Kidney (tissue), 14 donors: ENCODE data around the gene RGSL1. TPM values are rescaled to one million over a fixed set of nuclear protein-coding genes. Genes with fewer than 3 reads are reported as not detected.
A peak's percentile ranks its signal among the peaks of the same experiment; 100 is the strongest.

Source experiments
- DNase-seq, 5 donors: peaks; one replicate each; pipeline ENCODE4 v3.0.0-alpha.2; 2013 to 2020
- FAIRE-seq: peaks from 2 replicates; lab custom pipeline; 2012; peaks lifted over from hg19 to GRCh38; lab: Jason Lieb, UNC
- H3K27ac ChIP-seq, 2 donors: one replicate each; pipeline ENCODE4 v1.7.0; 2013; ENCODE audit warnings: low read depth in 2 of 2, low read length in 2 of 2, inconsistent platforms in 1 of 2
- H3K27me3 ChIP-seq: one replicate; pipeline ENCODE4 v1.7.1; 2013; ENCODE audit warnings: low read length, inconsistent platforms; ENCODE audit not compliant: control insufficient read depth, insufficient read depth
- H3K36me3 ChIP-seq, 3 donors: one replicate each; pipeline versions ENCODE4 v1.7.0 to v1.7.1; 2013; ENCODE audit warnings: low read length in 3 of 3, control low read depth in 1 of 3, inconsistent platforms in 1 of 3; ENCODE audit not compliant: insufficient read depth in 3 of 3, control insufficient read depth in 2 of 3
- H3K4me1 ChIP-seq, 3 donors: one replicate each; pipeline versions ENCODE4 v1.7.0 to v1.7.1; 2013; ENCODE audit warnings: low read length in 3 of 3, inconsistent platforms in 1 of 3, low read depth in 1 of 3; ENCODE audit not compliant: control insufficient read depth in 2 of 3, insufficient read depth in 2 of 3
- H3K4me3 ChIP-seq, 3 donors: one replicate each; pipeline versions ENCODE4 v1.7.0 to v1.8.1; 2013; ENCODE audit warnings: low read length in 3 of 3, control low read depth in 1 of 3, inconsistent platforms in 1 of 3
- H3K9ac ChIP-seq, 3 donors: one replicate each; pipeline versions ENCODE4 v1.7.0 to v1.7.1; 2013; ENCODE audit warnings: low read length in 3 of 3, control low read depth in 1 of 3, inconsistent platforms in 1 of 3
- H3K9me3 ChIP-seq, 3 donors: one replicate each; pipeline versions ENCODE4 v1.7.0 to v1.7.1; 2013; ENCODE audit warnings: low read length in 3 of 3, control low read depth in 1 of 3, inconsistent platforms in 1 of 3; ENCODE audit not compliant: control insufficient read depth in 2 of 3, insufficient read depth in 1 of 3
- intact Hi-C: fragments of 100-400 bp; cut with DNase I; formaldehyde crosslinking; loops from one replicate; pipeline ENCODE4 v1.11.1; 2022
- polyA plus RNA-seq: library from polyadenylated mRNA; stranded (reverse); fragments of 350-450 nt; fragmentation: Illumina TruSeq; extraction: RNeasy Lipid Tissue Mini Kit (QIAGEN cat#74804); gene quantifications from one replicate; pipeline ENCODE4 v1.2.3, GENCODE V29; 2014; ENCODE audit warnings: low read depth, low replicate concordance; ENCODE audit not compliant: insufficient read depth
- total RNA-seq: library from RNA; stranded (reverse); fragmentation: NEBNext Ultra II Directional; extraction: Animal tissue kit (Norgen Biotek cat#: 25700); gene quantifications from one replicate; pipeline ENCODE4 v1.2.1, GENCODE V29; 2021
- TF ChIP-seq, protein P1 (sequence below): IDR thresholded peaks from 3 replicates; pipeline ENCODE4 v1.5.1; 2012; ENCODE audit warnings: mild to moderate bottlenecking, moderate library complexity, borderline replicate concordance; ENCODE audit not compliant: insufficient read depth; ENCODE audit errors: extremely low read depth
- donor health status: control.
- donor health status: control.
- donor health status: control.
- donor health status: control.
- donor health status: control.
- donor health status: DM: yes; HTN: yes; CAD: no.
- donor health status: Normal renal cell carcinoma (clear cell type).

RGSL1 gene
- total and polyA plus RNA-seq, 2 donors from 2014 or later: not detected

DNA sequence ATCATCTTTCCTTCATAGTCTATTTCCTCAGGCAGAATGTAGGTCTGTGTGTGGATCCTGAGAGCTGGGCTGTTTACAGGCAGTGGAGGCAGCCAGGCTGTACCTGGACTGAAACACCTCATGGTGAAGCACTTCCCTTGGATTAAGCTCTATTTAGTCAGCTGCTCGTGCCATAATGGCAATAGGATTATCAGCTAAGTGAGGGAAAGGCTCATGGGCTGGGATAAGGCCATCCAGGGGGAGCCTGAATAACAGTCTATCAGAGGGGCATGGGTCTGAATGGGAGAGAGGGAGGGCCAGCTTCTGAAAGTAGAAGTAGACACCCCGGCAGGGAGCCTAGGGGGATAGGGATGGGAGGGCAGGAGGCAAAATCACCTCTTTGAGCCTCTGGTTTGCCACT lies 130.8 kb downstream of the RGSL1 start:
- H3K36me3 ChIP-seq: peaks cover 0 to 29% (median 11%) of the 10 kb centered on the region in 3 donors
- H3K4me1 ChIP-seq: peaks cover 0 to 5% (median 0%) of the 10 kb centered on the region in 3 donors
- no peak overlapping the region for H3K4me3 ChIP-seq
- H3K9ac ChIP-seq: no peak overlapping the region
- H3K9me3 ChIP-seq: no peaks in the 10 kb centered on the region
- DNase-seq: no peak
- TF ChIP-seq, protein P1, sequence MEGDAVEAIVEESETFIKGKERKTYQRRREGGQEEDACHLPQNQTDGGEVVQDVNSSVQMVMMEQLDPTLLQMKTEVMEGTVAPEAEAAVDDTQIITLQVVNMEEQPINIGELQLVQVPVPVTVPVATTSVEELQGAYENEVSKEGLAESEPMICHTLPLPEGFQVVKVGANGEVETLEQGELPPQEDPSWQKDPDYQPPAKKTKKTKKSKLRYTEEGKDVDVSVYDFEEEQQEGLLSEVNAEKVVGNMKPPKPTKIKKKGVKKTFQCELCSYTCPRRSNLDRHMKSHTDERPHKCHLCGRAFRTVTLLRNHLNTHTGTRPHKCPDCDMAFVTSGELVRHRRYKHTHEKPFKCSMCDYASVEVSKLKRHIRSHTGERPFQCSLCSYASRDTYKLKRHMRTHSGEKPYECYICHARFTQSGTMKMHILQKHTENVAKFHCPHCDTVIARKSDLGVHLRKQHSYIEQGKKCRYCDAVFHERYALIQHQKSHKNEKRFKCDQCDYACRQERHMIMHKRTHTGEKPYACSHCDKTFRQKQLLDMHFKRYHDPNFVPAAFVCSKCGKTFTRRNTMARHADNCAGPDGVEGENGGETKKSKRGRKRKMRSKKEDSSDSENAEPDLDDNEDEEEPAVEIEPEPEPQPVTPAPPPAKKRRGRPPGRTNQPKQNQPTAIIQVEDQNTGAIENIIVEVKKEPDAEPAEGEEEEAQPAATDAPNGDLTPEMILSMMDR: no peak
- no peak for FAIRE-seq
- H3K27ac ChIP-seq: no peak overlapping the region
- intact Hi-C loops: no loop called here
- no peaks in the 10 kb centered on the region for H3K27me3 ChIP-seq

GRCh38 chr1:182584746-182585145 lies 134.8 kb downstream of the RGSL1 start:
- H3K9me3 ChIP-seq: no peaks in the 10 kb centered on the region
- FAIRE-seq (no peak), DNase-seq (no peak)
- H3K9ac ChIP-seq: no peak overlapping the region
- intact Hi-C loops: no loop called here
- peaks cover 0 to 10% (median 7%) of the 10 kb centered on the region in 3 donors for H3K4me1 ChIP-seq
- H3K27ac ChIP-seq: no peak overlapping the region
- H3K27me3 ChIP-seq: no peaks in the 10 kb centered on the region
- H3K4me3 ChIP-seq: no peak overlapping the region
- peaks cover 0 to 18% (median 5%) of the 10 kb centered on the region in 3 donors for H3K36me3 ChIP-seq
- TF ChIP-seq, protein P1: no peak

DNA sequence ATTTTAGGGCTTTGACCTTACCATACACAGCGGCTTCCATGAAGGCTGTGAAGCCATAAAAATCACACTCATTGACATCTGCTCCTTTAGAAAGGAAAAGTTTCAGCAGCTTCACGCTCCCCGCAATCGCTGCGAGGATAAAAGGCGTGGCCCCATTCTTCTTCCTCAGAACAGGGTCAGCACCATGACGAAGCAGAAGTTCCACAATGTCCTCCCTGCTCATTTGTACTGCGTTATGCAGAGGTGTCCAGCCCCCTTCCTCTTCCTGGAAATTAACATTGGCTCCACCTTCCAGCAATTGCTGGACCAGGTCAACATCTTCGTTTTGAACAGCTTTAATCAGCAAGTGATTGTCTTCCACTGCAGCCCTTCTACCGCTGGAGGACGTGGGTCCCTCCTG lies 136.4 kb downstream of the RGSL1 start:
- H3K27ac ChIP-seq: no peak overlapping the region
- FAIRE-seq: no peak
- no peak overlapping the region for H3K9ac ChIP-seq
- intact Hi-C loops: no loop called here
- no peak for DNase-seq
- H3K9me3 ChIP-seq: no peaks in the 10 kb centered on the region
- no peaks in the 10 kb centered on the region for H3K27me3 ChIP-seq
- H3K4me3 ChIP-seq: no peak overlapping the region
- peaks cover 0 to 10% (median 7%) of the 10 kb centered on the region in 3 donors for H3K4me1 ChIP-seq
- TF ChIP-seq, protein P1: no peak
- peaks cover 0 to 9% (median 2%) of the 10 kb centered on the region in 3 donors for H3K36me3 ChIP-seq

DNA sequence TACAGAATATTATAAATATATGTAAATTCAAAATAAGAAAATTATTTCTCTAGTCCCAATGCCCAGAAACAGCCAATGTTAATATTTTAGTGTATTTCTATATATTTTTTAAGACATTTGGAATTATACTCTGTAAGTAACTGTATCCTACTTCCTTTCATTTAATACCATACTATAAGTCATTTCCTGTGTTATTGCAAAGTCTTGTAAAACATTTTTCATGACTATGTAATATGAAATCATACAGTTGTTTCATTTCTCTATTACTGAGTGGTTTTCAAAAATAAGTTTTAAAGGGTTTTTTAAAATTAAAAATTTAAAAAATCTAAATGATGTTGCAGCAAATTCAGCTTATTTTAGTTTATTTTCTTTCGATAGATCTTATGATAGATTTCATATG lies 137.1 kb downstream of the RGSL1 start:
- intact Hi-C loops: no loop called here
- no peaks in the 10 kb centered on the region for H3K27me3 ChIP-seq

More for the DNA sequence above, 137.1 kb downstream of the RGSL1 start:
- Histone ChIP-seq H3K4me1 (peaks cover 0 to 10% (median 7%) of the 10 kb centered on the region in 3 donors), H3K4me3 (no peak overlapping the region), H3K36me3 (peaks cover 0 to 5% (median 0%) of the 10 kb centered on the region in 3 donors), H3K9me3 (no peaks in the 10 kb centered on the region), H3K27ac (no peak overlapping the region), H3K9ac (no peak overlapping the region)
- FAIRE-seq (peak; percentile 46), DNase-seq (no peak)
- TF ChIP-seq, protein P1: no peak
